ENCODE data around the gene RNU6-9. TPM values are rescaled to one million over a fixed set of nuclear protein-coding genes. Genes with fewer than 3 reads are reported as not detected.

Gene RNU6-9
- total RNA-seq, 1 donor: not detected

DNA sequence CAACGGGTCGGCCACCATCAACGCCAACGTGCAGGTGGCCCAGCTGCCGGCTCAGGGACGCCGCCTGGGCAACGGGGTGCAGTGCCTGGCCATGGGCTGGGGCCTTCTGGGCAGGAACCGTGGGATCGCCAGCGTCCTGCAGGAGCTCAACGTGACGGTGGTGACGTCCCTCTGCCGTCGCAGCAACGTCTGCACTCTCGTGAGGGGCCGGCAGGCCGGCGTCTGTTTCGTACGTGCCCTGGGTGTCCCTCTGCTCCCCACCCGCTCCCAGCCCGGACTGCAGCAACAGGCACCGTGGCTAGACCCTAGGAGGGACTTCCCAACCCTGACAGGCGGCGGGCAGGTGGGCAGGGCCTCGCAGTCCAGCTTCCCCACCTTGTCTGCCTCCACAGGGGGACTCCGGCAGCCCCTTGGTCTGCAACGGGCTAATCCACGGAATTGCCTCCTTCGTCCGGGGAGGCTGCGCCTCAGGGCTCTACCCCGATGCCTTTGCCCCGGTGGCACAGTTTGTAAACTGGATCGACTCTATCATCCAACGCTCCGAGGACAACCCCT lies 37.6 kb upstream of the RNU6-9 start:
- DNase-seq (ENCODE audit: low read depth): no peak
- TF ChIP-seq CTCF (IDR thresholded peaks at IDR 0.05; ENCODE audit: insufficient read depth, low read depth, low read length): no peak
- H3K4me3 ChIP-seq (ENCODE audit: low read depth, low read length): no peak overlapping the region

- TF ChIP-seq CTCF (IDR thresholded peaks at IDR 0.05; ENCODE audit: insufficient read depth, low read depth, low read length): no peak
- no peak for DNase-seq (ENCODE audit: low read depth)
- H3K4me3 ChIP-seq (ENCODE audit: low read depth, low read length): no peak overlapping the region
These were observed 35.0 kb upstream of the RNU6-9 start for GRCh38 chr19:858284-858683.

DNA sequence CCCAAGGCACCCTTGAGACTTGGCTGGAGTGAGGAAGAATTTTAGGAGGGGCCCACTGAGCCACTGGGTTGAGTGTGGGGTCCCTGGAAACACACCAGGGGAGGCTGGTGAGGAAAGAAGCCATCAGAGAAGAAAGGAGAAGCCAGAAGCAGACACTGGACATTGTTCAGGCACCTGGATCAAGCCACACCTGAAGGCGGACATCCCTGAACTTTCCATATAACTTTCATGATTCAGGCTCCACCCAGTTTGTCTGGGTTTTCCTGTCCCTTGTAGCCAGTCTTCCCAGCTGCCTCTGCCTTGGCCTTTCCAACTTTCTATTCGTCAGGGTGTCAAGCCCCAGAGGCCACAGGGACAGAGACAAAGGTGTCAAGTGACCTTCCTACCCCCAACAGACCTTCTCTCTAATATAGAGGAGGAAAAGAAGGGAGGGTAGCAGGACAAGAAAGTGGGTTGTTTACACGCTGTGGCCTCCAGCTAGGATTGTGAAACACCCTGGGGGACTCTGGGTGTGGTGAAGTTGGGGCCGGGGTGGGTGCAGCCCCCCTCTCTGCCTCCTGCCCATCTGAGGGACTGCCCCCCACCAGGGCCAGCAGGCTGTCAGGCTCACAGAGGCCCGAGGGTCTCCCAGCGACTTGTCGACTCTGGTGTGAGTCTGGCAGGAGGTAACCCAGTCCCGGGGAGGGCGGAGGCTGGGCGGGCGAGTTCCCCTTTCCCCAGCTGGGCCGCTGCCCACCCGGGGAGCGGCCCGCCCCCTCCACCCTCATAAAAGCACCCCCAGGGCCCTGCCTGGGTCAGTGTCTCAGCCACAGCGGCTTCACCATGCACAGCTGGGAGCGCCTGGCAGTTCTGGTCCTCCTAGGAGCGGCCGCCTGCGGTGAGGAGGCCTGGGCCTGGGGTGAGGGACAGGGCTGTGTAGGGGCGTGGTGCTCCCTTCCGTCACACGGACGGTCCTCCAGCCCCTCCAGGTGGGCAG lies 34.1 kb upstream of the RNU6-9 start, which contains the start of gene CFD:
Gene CFD, plus strand, starts transcription at position 797 of the 976 bp plus-strand sequence. Its CDS starts 26 bp downstream, at position 823.
- DNase-seq (ENCODE audit: low read depth): peak; percentile 83
- no peak for TF ChIP-seq CTCF (IDR thresholded peaks at IDR 0.05; ENCODE audit: insufficient read depth, low read depth, low read length)
- peak within 1 kb of the TSS; percentile 56 for H3K4me3 ChIP-seq (ENCODE audit: low read depth, low read length)

DNA sequence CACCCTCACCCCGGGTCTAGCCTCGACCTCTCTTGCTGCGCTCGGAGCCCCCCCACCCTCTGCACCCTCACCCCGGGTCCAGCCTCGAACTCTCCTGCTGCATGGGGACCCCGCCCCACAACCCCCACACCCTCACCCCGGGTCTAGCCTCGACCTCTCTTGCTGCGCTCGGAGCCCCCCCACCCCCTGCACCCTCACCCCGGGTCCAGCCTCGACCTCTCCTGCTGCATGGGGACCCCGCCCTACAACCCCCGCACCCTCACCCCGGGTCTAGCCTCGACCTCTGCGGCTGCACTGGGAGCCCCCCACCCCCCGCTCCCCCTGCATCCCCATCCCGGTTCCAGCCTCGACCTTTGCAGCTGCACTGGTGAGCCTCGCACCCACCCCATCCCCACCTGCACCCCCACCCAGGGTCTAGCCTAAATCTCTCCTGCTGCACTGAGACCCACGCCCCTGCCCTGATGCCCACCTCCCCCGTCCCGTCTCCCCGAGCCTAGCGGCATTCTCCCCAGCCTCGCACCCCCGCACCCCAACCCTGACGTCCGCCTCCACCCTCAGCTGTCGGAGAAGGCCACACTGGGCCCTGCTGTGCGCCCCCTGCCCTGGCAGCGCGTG lies 32.0 kb upstream of the RNU6-9 start:
- no peak for TF ChIP-seq CTCF (IDR thresholded peaks at IDR 0.05; ENCODE audit: insufficient read depth, low read depth, low read length)
- DNase-seq (ENCODE audit: low read depth): no peak
- H3K4me3 ChIP-seq (ENCODE audit: low read depth, low read length): peak overlapping the region; percentile 56

- TF ChIP-seq CTCF (IDR thresholded peaks at IDR 0.05; ENCODE audit: insufficient read depth, low read depth, low read length): no peak
- no peak overlapping the region for H3K4me3 ChIP-seq (ENCODE audit: low read depth, low read length)
- DNase-seq (ENCODE audit: low read depth): no peak
These were observed 31.3 kb upstream of the RNU6-9 start for GRCh38 chr19:861756-862580.
